WTC11 (cell line): ENCODE results near the gene ARAP1. TPM values are rescaled to one million over a fixed set of nuclear protein-coding genes. Genes with fewer than 3 reads are reported as not detected.

ENCODE experiments used
- ATAC-seq: fragments of 200-7000 bp; cut with Tn5 transposase; 2 replicates; pipeline ENCODE4 v1.10.0; 2021; ENCODE audit warnings: mild to moderate bottlenecking, moderate library complexity
- CTCF ChIA-PET: fragments of 300-600 bp; sonication (Branson Sonifier 250); formaldehyde crosslinking; loops from one replicate; lab custom pipeline; 2021; ENCODE audit warnings: antibody characterized with exemption; lab: Charles Lee
- POLR2A ChIA-PET: fragments of 350-600 bp; sonication (Branson Sonifier 250); formaldehyde crosslinking; loops from one replicate; lab custom pipeline; 2021; ENCODE audit warnings: antibody characterized with exemption; lab: Charles Lee
- DNase-seq: peaks from one replicate; pipeline ENCODE4 v3.0.0; 2021; ENCODE audit warnings: low spot score
- H3K27ac Mint-ChIP-seq: 2 replicates; pipeline ENCODE4 v1.8.0; 2021; ENCODE audit warnings: mixed read lengths
- H3K27me3 Mint-ChIP-seq: 2 replicates; pipeline ENCODE4 v1.8.0; 2021; ENCODE audit warnings: low read depth, mild to moderate bottlenecking, moderate library complexity, mixed read lengths
- H3K36me3 Mint-ChIP-seq: 2 replicates; pipeline ENCODE4 v1.8.0; 2021; ENCODE audit warnings: mixed read lengths
- H3K4me1 Mint-ChIP-seq: 2 replicates; pipeline ENCODE4 v1.8.0; 2022; ENCODE audit warnings: mixed read lengths
- H3K4me3 Mint-ChIP-seq: 2 replicates; pipeline ENCODE4 v1.8.0; 2021; ENCODE audit warnings: mild to moderate bottlenecking, moderate library complexity, mixed read lengths
- H3K9me3 Mint-ChIP-seq: 2 replicates; pipeline ENCODE4 v1.8.0; 2021; ENCODE audit warnings: mixed read lengths
- ATF6 ChIP-seq: sonication (generic); formaldehyde crosslinking; IDR thresholded peaks from 2 replicates; pipeline ENCODE4 v1.8.1; 2023; ENCODE audit warnings: mild to moderate bottlenecking, missing genetic modification reagents
- E2F4 ChIP-seq: sonication (generic); formaldehyde crosslinking; IDR thresholded peaks from 2 replicates; pipeline ENCODE4 v1.8.1; 2022; ENCODE audit warnings: low read depth, mild to moderate bottlenecking, moderate library complexity, missing genetic modification reagents, borderline replicate concordance
- ESRRA ChIP-seq: sonication (generic); formaldehyde crosslinking; IDR thresholded peaks from 2 replicates; pipeline ENCODE4 v1.8.1; 2022; ENCODE audit warnings: mild to moderate bottlenecking, missing genetic modification reagents, borderline replicate concordance
- ETV6 ChIP-seq: sonication (generic); formaldehyde crosslinking; IDR thresholded peaks from 2 replicates; pipeline ENCODE4 v1.8.1; 2022; ENCODE audit warnings: mild to moderate bottlenecking, missing genetic modification reagents
- GRHL2 ChIP-seq: fragments of 250-450 bp; sonication (Bioruptor Pico); IDR thresholded peaks from 2 replicates; pipeline ENCODE4 v1.8.0; 2022; ENCODE audit warnings: mild to moderate bottlenecking, moderate library complexity; ENCODE audit not compliant: insufficient replicate concordance, severe bottlenecking
- IRF1 ChIP-seq: sonication (generic); formaldehyde crosslinking; IDR thresholded peaks from 2 replicates; pipeline ENCODE4 v1.8.0; 2023; ENCODE audit warnings: missing genetic modification reagents
- IRF2 ChIP-seq: sonication (generic); formaldehyde crosslinking; IDR thresholded peaks from 2 replicates; pipeline ENCODE4 v1.8.0; 2022; ENCODE audit warnings: low read depth, missing genetic modification reagents, borderline replicate concordance
- KAT7 ChIP-seq: sonication (generic); formaldehyde crosslinking; IDR thresholded peaks from 2 replicates; pipeline ENCODE4 v1.8.1; 2023; ENCODE audit warnings: missing genetic modification reagents, mild to moderate bottlenecking, borderline replicate concordance
- SOX15 ChIP-seq: fragments of 250-450 bp; sonication (Bioruptor Pico); IDR thresholded peaks from 2 replicates; pipeline ENCODE4 v1.9.0; 2021; ENCODE audit warnings: mild to moderate bottlenecking
- TCF7 ChIP-seq: sonication (generic); formaldehyde crosslinking; IDR thresholded peaks from 2 replicates; pipeline ENCODE4 v1.8.0; 2022; ENCODE audit warnings: mild to moderate bottlenecking, low read depth, missing genetic modification reagents, moderate library complexity
- TEAD1 ChIP-seq: sonication (generic); formaldehyde crosslinking; IDR thresholded peaks from 2 replicates; pipeline ENCODE4 v1.8.0; 2022; ENCODE audit warnings: mild to moderate bottlenecking, missing genetic modification reagents
- TEAD4 ChIP-seq: sonication (generic); formaldehyde crosslinking; IDR thresholded peaks from 2 replicates; pipeline ENCODE4 v1.8.0; 2022; ENCODE audit warnings: mild to moderate bottlenecking, missing genetic modification reagents
- TP53 ChIP-seq: sonication (generic); formaldehyde crosslinking; IDR thresholded peaks from 2 replicates; pipeline ENCODE4 v1.8.1; 2023; ENCODE audit warnings: mild to moderate bottlenecking, missing genetic modification reagents
- ZBTB21 ChIP-seq: sonication (generic); formaldehyde crosslinking; IDR thresholded peaks from 2 replicates; pipeline ENCODE4 v1.8.1; 2023; ENCODE audit warnings: mild to moderate bottlenecking, missing genetic modification reagents, borderline replicate concordance
- ZNF232 ChIP-seq: sonication (generic); formaldehyde crosslinking; IDR thresholded peaks from 2 replicates; pipeline ENCODE4 v1.8.0; 2022; ENCODE audit warnings: mild to moderate bottlenecking, missing genetic modification reagents
- total RNA-seq: library from RNA; stranded (reverse); gene quantifications from 3 replicates; pipeline ENCODE4 v1.2.3, GENCODE V29; 2021
- TF ChIP-seq, protein P1 (sequence below): sonication (generic); formaldehyde crosslinking; conservative IDR thresholded peaks from 2 replicates; pipeline ENCODE4 v1.8.1; 2022; ENCODE audit warnings: mild to moderate bottlenecking, missing genetic modification reagents
- TF ChIP-seq, protein P2 (sequence below): sonication (generic); formaldehyde crosslinking; IDR thresholded peaks from 2 replicates; pipeline ENCODE4 v1.8.0; 2022; ENCODE audit warnings: missing genetic modification reagents
- TF ChIP-seq, protein P3 (sequence below): sonication (generic); formaldehyde crosslinking; IDR thresholded peaks from 2 replicates; pipeline ENCODE4 v1.8.0; 2022; ENCODE audit warnings: mild to moderate bottlenecking, missing genetic modification reagents
- TF ChIP-seq, protein P4 (sequence below): sonication (generic); formaldehyde crosslinking; IDR thresholded peaks from 2 replicates; pipeline ENCODE4 v1.8.1; 2022; ENCODE audit warnings: low read depth, missing genetic modification reagents, borderline replicate concordance
- TF ChIP-seq, protein P5 (sequence below): fragments of 250-450 bp; sonication (Bioruptor Pico); IDR thresholded peaks from 2 replicates; pipeline ENCODE4 v1.9.0; 2021; ENCODE audit warnings: mild to moderate bottlenecking, borderline replicate concordance

ARAP1 gene
- total RNA-seq, 1 experiment from 2014 or later: 98.8 TPM

- DNase-seq: no peak
- Mint-ChIP-seq H3K36me3 (no peaks in the 10 kb centered on the region), H3K27ac (no peak overlapping the region), H3K4me3 (no peak overlapping the region), H3K4me1 (peaks cover 6% of the 10 kb centered on the region), H3K27me3 (peaks cover 30% of the 10 kb centered on the region), H3K9me3 (no peaks in the 10 kb centered on the region)
- CTCF ChIA-PET: interaction anchor here (2.1 to 7.5 kb wide), 4 partner anchors 36 to 60 kb away, joined by 4 to 124 read pairs (median 69); no protein-coding TSS in a partner anchor
- TF ChIP-seq GRHL2 (CRISPR knock-in tag): no peak
- no peak for TF ChIP-seq ETV6 (CRISPR knock-in tag)
- TF ChIP-seq KAT7 (CRISPR knock-in tag): no peak
- no peak for TF ChIP-seq IRF2
- TF ChIP-seq ATF6 (CRISPR knock-in tag): no peak
- TF ChIP-seq, protein P1, sequence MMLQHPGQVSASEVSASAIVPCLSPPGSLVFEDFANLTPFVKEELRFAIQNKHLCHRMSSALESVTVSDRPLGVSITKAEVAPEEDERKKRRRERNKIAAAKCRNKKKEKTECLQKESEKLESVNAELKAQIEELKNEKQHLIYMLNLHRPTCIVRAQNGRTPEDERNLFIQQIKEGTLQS: no peak
- TF ChIP-seq ZBTB21 (CRISPR knock-in tag): no peak
- no peak for TF ChIP-seq TP53 (CRISPR knock-in tag)
- TF ChIP-seq IRF1: no peak
- no peak for TF ChIP-seq ESRRA (CRISPR knock-in tag)
- TF ChIP-seq, protein P2, sequence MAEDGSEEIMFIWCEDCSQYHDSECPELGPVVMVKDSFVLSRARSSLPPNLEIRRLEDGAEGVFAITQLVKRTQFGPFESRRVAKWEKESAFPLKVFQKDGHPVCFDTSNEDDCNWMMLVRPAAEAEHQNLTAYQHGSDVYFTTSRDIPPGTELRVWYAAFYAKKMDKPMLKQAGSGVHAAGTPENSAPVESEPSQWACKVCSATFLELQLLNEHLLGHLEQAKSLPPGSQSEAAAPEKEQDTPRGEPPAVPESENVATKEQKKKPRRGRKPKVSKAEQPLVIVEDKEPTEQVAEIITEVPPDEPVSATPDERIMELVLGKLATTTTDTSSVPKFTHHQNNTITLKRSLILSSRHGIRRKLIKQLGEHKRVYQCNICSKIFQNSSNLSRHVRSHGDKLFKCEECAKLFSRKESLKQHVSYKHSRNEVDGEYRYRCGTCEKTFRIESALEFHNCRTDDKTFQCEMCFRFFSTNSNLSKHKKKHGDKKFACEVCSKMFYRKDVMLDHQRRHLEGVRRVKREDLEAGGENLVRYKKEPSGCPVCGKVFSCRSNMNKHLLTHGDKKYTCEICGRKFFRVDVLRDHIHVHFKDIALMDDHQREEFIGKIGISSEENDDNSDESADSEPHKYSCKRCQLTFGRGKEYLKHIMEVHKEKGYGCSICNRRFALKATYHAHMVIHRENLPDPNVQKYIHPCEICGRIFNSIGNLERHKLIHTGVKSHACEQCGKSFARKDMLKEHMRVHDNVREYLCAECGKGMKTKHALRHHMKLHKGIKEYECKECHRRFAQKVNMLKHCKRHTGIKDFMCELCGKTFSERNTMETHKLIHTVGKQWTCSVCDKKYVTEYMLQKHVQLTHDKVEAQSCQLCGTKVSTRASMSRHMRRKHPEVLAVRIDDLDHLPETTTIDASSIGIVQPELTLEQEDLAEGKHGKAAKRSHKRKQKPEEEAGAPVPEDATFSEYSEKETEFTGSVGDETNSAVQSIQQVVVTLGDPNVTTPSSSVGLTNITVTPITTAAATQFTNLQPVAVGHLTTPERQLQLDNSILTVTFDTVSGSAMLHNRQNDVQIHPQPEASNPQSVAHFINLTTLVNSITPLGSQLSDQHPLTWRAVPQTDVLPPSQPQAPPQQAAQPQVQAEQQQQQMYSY: no peak
- TF ChIP-seq TEAD4 (CRISPR knock-in tag): no peak
- no peak for TF ChIP-seq SOX15 (CRISPR knock-in tag)
- TF ChIP-seq, protein P3, sequence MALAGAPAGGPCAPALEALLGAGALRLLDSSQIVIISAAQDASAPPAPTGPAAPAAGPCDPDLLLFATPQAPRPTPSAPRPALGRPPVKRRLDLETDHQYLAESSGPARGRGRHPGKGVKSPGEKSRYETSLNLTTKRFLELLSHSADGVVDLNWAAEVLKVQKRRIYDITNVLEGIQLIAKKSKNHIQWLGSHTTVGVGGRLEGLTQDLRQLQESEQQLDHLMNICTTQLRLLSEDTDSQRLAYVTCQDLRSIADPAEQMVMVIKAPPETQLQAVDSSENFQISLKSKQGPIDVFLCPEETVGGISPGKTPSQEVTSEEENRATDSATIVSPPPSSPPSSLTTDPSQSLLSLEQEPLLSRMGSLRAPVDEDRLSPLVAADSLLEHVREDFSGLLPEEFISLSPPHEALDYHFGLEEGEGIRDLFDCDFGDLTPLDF (CRISPR knock-in tag): no peak
- ATAC-seq: no peak
- POLR2A ChIA-PET: no interaction called here
Observed at GRCh38 chr11:72647882-72648281, 104.3 kb downstream of the ARAP1 start.

- H3K9me3 Mint-ChIP-seq: no peaks in the 10 kb centered on the region
- no peaks in the 10 kb centered on the region for H3K4me1 Mint-ChIP-seq
- ATAC-seq (no peak), DNase-seq (no peak)
- peaks cover 31% of the 10 kb centered on the region for H3K27me3 Mint-ChIP-seq
- no peak overlapping the region for H3K4me3 Mint-ChIP-seq
- CTCF ChIA-PET: interaction anchor here (0.5 to 7.5 kb wide), 4 partner anchors 37 to 58 kb away, joined by 3 to 124 read pairs (median 69); no protein-coding TSS in a partner anchor
- H3K36me3 Mint-ChIP-seq: no peaks in the 10 kb centered on the region
- POLR2A ChIA-PET: no interaction called here
- no peak overlapping the region for H3K27ac Mint-ChIP-seq
- TF ChIP-seq TP53 (CRISPR knock-in tag) (no peak), E2F4 (no peak), TEAD1 (CRISPR knock-in tag) (no peak), TCF7 (CRISPR knock-in tag) (no peak), GRHL2 (CRISPR knock-in tag) (no peak), ZNF232 (CRISPR knock-in tag) (no peak)
- TF ChIP-seq, protein P4, sequence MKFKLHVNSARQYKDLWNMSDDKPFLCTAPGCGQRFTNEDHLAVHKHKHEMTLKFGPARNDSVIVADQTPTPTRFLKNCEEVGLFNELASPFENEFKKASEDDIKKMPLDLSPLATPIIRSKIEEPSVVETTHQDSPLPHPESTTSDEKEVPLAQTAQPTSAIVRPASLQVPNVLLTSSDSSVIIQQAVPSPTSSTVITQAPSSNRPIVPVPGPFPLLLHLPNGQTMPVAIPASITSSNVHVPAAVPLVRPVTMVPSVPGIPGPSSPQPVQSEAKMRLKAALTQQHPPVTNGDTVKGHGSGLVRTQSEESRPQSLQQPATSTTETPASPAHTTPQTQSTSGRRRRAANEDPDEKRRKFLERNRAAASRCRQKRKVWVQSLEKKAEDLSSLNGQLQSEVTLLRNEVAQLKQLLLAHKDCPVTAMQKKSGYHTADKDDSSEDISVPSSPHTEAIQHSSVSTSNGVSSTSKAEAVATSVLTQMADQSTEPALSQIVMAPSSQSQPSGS (CRISPR knock-in tag): no peak
- TF ChIP-seq, protein P5, sequence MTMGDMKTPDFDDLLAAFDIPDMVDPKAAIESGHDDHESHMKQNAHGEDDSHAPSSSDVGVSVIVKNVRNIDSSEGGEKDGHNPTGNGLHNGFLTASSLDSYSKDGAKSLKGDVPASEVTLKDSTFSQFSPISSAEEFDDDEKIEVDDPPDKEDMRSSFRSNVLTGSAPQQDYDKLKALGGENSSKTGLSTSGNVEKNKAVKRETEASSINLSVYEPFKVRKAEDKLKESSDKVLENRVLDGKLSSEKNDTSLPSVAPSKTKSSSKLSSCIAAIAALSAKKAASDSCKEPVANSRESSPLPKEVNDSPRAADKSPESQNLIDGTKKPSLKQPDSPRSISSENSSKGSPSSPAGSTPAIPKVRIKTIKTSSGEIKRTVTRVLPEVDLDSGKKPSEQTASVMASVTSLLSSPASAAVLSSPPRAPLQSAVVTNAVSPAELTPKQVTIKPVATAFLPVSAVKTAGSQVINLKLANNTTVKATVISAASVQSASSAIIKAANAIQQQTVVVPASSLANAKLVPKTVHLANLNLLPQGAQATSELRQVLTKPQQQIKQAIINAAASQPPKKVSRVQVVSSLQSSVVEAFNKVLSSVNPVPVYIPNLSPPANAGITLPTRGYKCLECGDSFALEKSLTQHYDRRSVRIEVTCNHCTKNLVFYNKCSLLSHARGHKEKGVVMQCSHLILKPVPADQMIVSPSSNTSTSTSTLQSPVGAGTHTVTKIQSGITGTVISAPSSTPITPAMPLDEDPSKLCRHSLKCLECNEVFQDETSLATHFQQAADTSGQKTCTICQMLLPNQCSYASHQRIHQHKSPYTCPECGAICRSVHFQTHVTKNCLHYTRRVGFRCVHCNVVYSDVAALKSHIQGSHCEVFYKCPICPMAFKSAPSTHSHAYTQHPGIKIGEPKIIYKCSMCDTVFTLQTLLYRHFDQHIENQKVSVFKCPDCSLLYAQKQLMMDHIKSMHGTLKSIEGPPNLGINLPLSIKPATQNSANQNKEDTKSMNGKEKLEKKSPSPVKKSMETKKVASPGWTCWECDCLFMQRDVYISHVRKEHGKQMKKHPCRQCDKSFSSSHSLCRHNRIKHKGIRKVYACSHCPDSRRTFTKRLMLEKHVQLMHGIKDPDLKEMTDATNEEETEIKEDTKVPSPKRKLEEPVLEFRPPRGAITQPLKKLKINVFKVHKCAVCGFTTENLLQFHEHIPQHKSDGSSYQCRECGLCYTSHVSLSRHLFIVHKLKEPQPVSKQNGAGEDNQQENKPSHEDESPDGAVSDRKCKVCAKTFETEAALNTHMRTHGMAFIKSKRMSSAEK (CRISPR knock-in tag): no peak
Observed at GRCh38 chr11:72646472-72646871, 105.7 kb downstream of the ARAP1 start.
